GM12878 (cell line): ENCODE data around the gene TRAP1. TPM values are rescaled to one million over a fixed set of nuclear protein-coding genes. Genes with fewer than 3 reads are reported as not detected.

Experiments used
- ATAC-seq: fragments of 200-7000 bp; cut with Tn5 transposase; 3 replicates; pipeline ENCODE4 v1.9.1; 2020; ENCODE audit warnings: mild to moderate bottlenecking, moderate library complexity
- BruUV-seq: library from RNA; stranded (reverse); fragments of 400-500 nt; replicated peaks from 2 replicates; lab custom pipeline; 2021; lab: Mats Ljungman, UMichigan
- CTCF ChIA-PET: fragments of 300-600 bp; sonication (Branson Sonifier 250); formaldehyde crosslinking; extraction: SDS; loops from one replicate; lab custom pipeline; 2021; ENCODE audit warnings: inconsistent platforms; lab: Yijun Ruan, JAX
- POLR2A ChIA-PET: fragments of 350-600 bp; formaldehyde crosslinking; extraction: SDS; loops from one replicate; lab custom pipeline; 2021; ENCODE audit warnings: inconsistent platforms; lab: Charles Lee
- RAD21 ChIA-PET: fragments of 300-600 bp; sonication (Branson Sonifier 250); formaldehyde crosslinking; loops from one replicate; lab custom pipeline; 2023; ENCODE audit warnings: antibody characterized with exemption; ENCODE audit not compliant: unreplicated experiment; lab: Charles Lee
- SMC1A ChIA-PET: fragments of 300-600 bp; sonication (Branson Sonifier 250); formaldehyde crosslinking; loops from one replicate; lab custom pipeline; 2023; ENCODE audit not compliant: unreplicated experiment, uncharacterized antibody; lab: Charles Lee
- DNase-seq: peaks from one replicate; pipeline ENCODE4 v3.0.0-alpha.2; 2011; ENCODE audit warnings: low read depth, low spot score
- FAIRE-seq: peaks from 3 replicates; lab custom pipeline; 2011; peaks lifted over from hg19 to GRCh38; lab: Jason Lieb, UNC
- H2AFZ ChIP-seq: 2 replicates; pipeline ENCODE4 v1.6.0; 2011; ENCODE audit warnings: low read depth, low read length, control low read depth; ENCODE audit not compliant: control insufficient read depth
- H3K27ac ChIP-seq: 2 replicates; pipeline ENCODE4 v1.5.1; 2011; ENCODE audit warnings: control low read depth; ENCODE audit not compliant: control insufficient read depth, insufficient read depth
- H3K27me3 ChIP-seq, 2 experiments: replicated peaks in 1 of 2; 2 replicates each; pipeline versions ENCODE4 v1.6.0 to v1.6.1; 2011; ENCODE audit warnings: low read length in 1 of 2; ENCODE audit not compliant: control insufficient read depth in 2 of 2, insufficient read depth in 2 of 2
- H3K36me3 ChIP-seq, 2 experiments: 2 replicates each; pipeline ENCODE4 v1.5.1; 2011; ENCODE audit warnings: low read length in 1 of 2; ENCODE audit not compliant: control insufficient read depth in 2 of 2, insufficient read depth in 2 of 2
- H3K4me1 ChIP-seq: 2 replicates; pipeline ENCODE4 v1.6.1; 2011; ENCODE audit warnings: mild to moderate bottlenecking, low read length, moderate library complexity, mixed read lengths; ENCODE audit not compliant: control insufficient read depth, insufficient read depth
- H3K4me2 ChIP-seq: 2 replicates; pipeline ENCODE4 v1.6.0; 2011; ENCODE audit warnings: control low read depth; ENCODE audit not compliant: control insufficient read depth, insufficient read depth
- H3K4me3 ChIP-seq: fragments of 200-600 bp; sonication (generic); 2 replicates; pipeline ENCODE4 v1.5.1; 2016
- H3K79me2 ChIP-seq: 2 replicates; pipeline ENCODE4 v1.6.0; 2011; ENCODE audit warnings: low read length; ENCODE audit not compliant: control insufficient read depth, insufficient read depth
- H3K9ac ChIP-seq: 2 replicates; pipeline ENCODE4 v1.8.0; 2011; ENCODE audit warnings: low read length, control low read depth, mixed read lengths; ENCODE audit not compliant: control insufficient read depth, insufficient read depth
- H3K9me3 ChIP-seq: replicated peaks from 3 replicates; pipeline ENCODE4 v1.5.1; 2011; ENCODE audit warnings: mild to moderate bottlenecking, low read length; ENCODE audit not compliant: control insufficient read depth, insufficient read depth
- H4K20me1 ChIP-seq: 2 replicates; pipeline ENCODE4 v1.6.0; 2011; ENCODE audit not compliant: control insufficient read depth, insufficient read depth
- MEF2A ChIP-seq: IDR thresholded peaks from 2 replicates; pipeline ENCODE4 v1.6.1; 2011; ENCODE audit warnings: low read depth, mild to moderate bottlenecking, low read length, moderate library complexity; ENCODE audit not compliant: insufficient read depth
- POLR2A ChIP-seq: IDR thresholded peaks from 2 replicates; pipeline ENCODE4 v1.6.1; 2011; ENCODE audit warnings: low read depth, mild to moderate bottlenecking, low read length
- WRNIP1 ChIP-seq: IDR thresholded peaks from 2 replicates; pipeline ENCODE4 v1.6.1; 2011; ENCODE audit warnings: low read depth, low read length, improper control_type of control experiment, borderline replicate concordance
- ZNF207 ChIP-seq: fragments of 450-650 bp; IDR thresholded peaks from 2 replicates; pipeline ENCODE4 v1.6.1; 2014; ENCODE audit warnings: antibody characterized with exemption, mild to moderate bottlenecking, borderline replicate concordance
- WGBS: methylation state at CpG from one replicate; pipeline ENCODE4 v1.1.6; 2016; ENCODE audit warnings: low lambda C conversion rate; ENCODE audit not compliant: insufficient replicate concordance, insufficient coverage; ENCODE audit errors: missing lambda C conversion rate; 5-methylcytosine and 5-hydroxymethylcytosine counted together
- in situ Hi-C: fragments of 300-500 bp; cut with MboI; formaldehyde crosslinking; loops from 9 replicates; pipeline ENCODE4 v1.14.3; 2018; ENCODE audit warnings: mixed read lengths
- intact Hi-C: fragments of 100-400 bp; cut with micrococcal nuclease; formaldehyde crosslinking; loops from one replicate; pipeline ENCODE4 v1.14.2; 2022; ENCODE audit not compliant: unreplicated experiment
- polyA plus RNA-seq, 11 experiments: library from polyadenylated mRNA; depleted of rRNA in 4 of 11; unstranded in 6 of 11; stranded (reverse) in 5 of 11; fragments of >200 nt; fragmentation: Nextera tagmentation in 4 of 11; fragmentation: Illumina TruSeq in 1 of 11; extraction: Ambion mirVana in 4 of 11; extraction: Trizol in 1 of 11; gene quantifications; 1 replicate in 1 of 11; 2 replicates in 10 of 11; pipeline versions ENCODE4 v1.2.1 to v1.2.3, GENCODE V29; 2011 to 2016; ENCODE audit warnings: inconsistent platforms in 2 of 11, missing spikeins in 2 of 11, low read depth in 1 of 11
- total RNA-seq, 4 experiments: library from RNA; depleted of rRNA in 3 of 4; stranded (reverse); fragments of >200 nt in 3 of 4; fragmentation: Illumina TruSeq in 1 of 4; extraction: Trizol in 1 of 4; gene quantifications; 2 replicates each; pipeline versions ENCODE4 v1.2.1 to v1.2.3, GENCODE V29; 2013 to 2021

TRAP1 gene
- total and polyA plus RNA-seq, 10 of the 15 experiments (the other 5 are each of a cell fraction or from before 2014, with no cell fraction given) = 16.3 to 442 (median 241) TPM

- Histone ChIP-seq H3K4me2 (no peak overlapping the region), H2AFZ (no peak overlapping the region), H3K27me3 (no peaks in the 10 kb centered on the region), H3K4me3 (no peak overlapping the region), H3K36me3 (peaks cover 28 to 36% of the 10 kb centered on the region in 2 experiments), H3K9me3 (no peaks in the 10 kb centered on the region), H3K79me2 (no peaks in the 10 kb centered on the region), H3K27ac (no peak overlapping the region), H3K4me1 (no peaks in the 10 kb centered on the region), H3K9ac (no peak overlapping the region), H4K20me1 (no peaks in the 10 kb centered on the region)
- ChIA-PET SMC1A (no interaction called here), CTCF (no interaction called here), POLR2A (no interaction called here), RAD21 (no interaction called here)
- in situ Hi-C loops = no loop called here
- 98% methylated on average over 13 of the region's 13 CpGs for WGBS
- DNase-seq = no peak
- no TSS peak for BruUV-seq
- intact Hi-C loops = no loop called here
- no peak for FAIRE-seq
- no peak for TF ChIP-seq WRNIP1
- TF ChIP-seq MEF2A = no peak
- TF ChIP-seq POLR2A = 0 out of 2 replicates have a peak, but pooled peaks have one; percentile 38
- no peak for ATAC-seq
These were observed 18.2 kb upstream of the TRAP1 start for GRCh38 chr16:3735541-3735940.

GRCh38 chr16:3734758-3735221 is 17.5 kb upstream of the TRAP1 start:
- Histone ChIP-seq H3K4me2 (no peak overlapping the region), H3K9me3 (no peaks in the 10 kb centered on the region), H4K20me1 (no peaks in the 10 kb centered on the region), H3K27me3 (no peaks in the 10 kb centered on the region), H3K4me1 (no peaks in the 10 kb centered on the region), H3K9ac (no peak overlapping the region), H3K4me3 (no peak overlapping the region), H2AFZ (no peak overlapping the region), H3K36me3 (peaks cover 29 to 40% of the 10 kb centered on the region in 2 experiments), H3K27ac (no peak overlapping the region), H3K79me2 (no peaks in the 10 kb centered on the region)
- DNase-seq = no peak
- TF ChIP-seq ZNF207 = no peak
- WGBS = 95% methylated on average over 25 of the region's 25 CpGs
- no peak for FAIRE-seq
- in situ Hi-C loops = no loop called here
- ChIA-PET SMC1A (no interaction called here), CTCF (no interaction called here), RAD21 (no interaction called here), POLR2A (no interaction called here)
- ATAC-seq = no peak
- no TSS peak for BruUV-seq
- intact Hi-C loops = no loop called here
